NT2/D1 (cell line): ENCODE measurements around the gene ITGB2.

Experiments used
- SUZ12 ChIP-seq: IDR thresholded peaks from 2 replicates; pipeline ENCODE4 v1.6.1; 2011; ENCODE audit not compliant: insufficient read length, insufficient read depth; ENCODE audit errors: extremely low read depth
- YY1 ChIP-seq: IDR thresholded peaks from 2 replicates; pipeline ENCODE4 v1.6.1; 2011; ENCODE audit not compliant: insufficient read length, insufficient read depth
- ZNF274 ChIP-seq: IDR thresholded peaks from 2 replicates; pipeline ENCODE4 v1.6.1; 2011; ENCODE audit warnings: mild to moderate bottlenecking, low read depth, low read length

DNA sequence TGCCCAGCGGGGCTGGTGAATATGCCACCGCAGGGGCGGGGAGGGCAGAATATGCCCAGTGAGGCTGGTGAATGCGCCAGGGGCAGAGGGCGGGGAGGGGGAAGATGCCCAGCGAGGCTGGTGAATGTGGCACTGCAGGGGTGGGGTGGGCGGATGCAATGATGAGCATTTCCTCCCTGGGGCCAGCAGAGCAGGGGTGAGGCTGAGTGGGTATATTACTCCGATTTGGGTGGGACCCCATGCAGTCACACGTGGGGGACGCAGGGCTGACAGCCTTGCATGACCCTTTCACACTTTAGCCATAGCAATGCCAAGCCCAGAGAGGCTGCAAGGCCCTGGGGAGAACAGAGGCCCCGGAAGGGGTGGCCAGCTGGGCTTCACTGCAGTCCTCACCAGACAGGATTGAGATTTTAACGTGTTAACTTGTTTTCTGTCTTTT lies 9.9 kb upstream of the ITGB2 start:
- TF ChIP-seq SUZ12 (no peak), ZNF274 (no peak), YY1 (no peak)
